Left kidney (tissue), 2 donors: ENCODE results near the gene ISOC1. TPM values are rescaled to one million over a fixed set of nuclear protein-coding genes. Genes with fewer than 3 reads are reported as not detected.

Experiments used
- DNase-seq: peaks from one replicate; pipeline ENCODE4 v3.0.0-alpha.2; 2013
- polyA plus RNA-seq: library from polyadenylated mRNA; unstranded; fragments of 120-200 nt; gene quantifications from one replicate; pipeline ENCODE4 v1.2.1, GENCODE V29; 2013; ENCODE audit not compliant: insufficient read length

ISOC1 gene
- polyA plus RNA-seq, 1 donor, result 41.7 TPM

DNA sequence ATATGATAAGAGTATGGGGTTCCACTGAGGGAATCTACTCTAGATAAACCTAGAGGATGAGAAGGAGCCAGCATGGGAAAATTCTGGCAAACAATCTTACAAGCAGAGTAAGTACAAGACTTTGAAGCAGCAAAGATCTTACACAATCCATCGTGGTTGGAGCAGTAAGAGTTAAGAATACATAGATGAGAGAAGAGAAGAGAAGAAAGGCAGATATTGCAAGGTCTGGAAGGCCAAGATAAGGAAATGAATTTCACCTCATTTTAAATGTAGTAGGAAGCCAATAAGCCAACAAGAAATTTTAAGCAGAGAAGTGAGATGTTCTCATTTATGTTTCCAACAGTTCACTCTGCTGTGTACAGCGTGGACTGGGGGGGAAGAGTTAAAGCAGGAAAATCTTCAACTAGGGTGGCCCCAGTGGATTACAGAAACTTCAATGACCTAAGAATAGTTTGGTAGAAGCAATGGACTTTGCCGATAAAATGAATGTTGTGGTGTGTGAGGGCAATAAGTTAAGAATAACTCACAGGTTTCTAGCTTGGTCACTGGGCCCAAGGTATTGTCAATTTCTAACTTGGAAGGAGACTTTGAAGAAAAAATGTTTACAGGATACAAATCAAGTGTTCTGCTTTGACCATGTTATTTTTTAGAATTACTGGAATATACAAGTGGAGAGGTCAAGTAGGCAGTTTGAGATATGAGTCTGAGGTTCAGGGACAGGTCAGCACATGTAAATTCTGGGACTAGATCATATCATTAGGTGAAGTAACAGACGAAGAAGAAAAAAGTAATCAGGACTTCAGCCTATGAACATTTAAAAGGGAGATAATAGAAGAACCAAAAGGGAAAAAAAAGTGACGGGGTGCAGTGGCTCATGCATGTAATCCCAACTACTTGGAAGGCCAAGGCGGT, 12.1 kb upstream of the ISOC1 start:
- no peak for DNase-seq

DNA sequence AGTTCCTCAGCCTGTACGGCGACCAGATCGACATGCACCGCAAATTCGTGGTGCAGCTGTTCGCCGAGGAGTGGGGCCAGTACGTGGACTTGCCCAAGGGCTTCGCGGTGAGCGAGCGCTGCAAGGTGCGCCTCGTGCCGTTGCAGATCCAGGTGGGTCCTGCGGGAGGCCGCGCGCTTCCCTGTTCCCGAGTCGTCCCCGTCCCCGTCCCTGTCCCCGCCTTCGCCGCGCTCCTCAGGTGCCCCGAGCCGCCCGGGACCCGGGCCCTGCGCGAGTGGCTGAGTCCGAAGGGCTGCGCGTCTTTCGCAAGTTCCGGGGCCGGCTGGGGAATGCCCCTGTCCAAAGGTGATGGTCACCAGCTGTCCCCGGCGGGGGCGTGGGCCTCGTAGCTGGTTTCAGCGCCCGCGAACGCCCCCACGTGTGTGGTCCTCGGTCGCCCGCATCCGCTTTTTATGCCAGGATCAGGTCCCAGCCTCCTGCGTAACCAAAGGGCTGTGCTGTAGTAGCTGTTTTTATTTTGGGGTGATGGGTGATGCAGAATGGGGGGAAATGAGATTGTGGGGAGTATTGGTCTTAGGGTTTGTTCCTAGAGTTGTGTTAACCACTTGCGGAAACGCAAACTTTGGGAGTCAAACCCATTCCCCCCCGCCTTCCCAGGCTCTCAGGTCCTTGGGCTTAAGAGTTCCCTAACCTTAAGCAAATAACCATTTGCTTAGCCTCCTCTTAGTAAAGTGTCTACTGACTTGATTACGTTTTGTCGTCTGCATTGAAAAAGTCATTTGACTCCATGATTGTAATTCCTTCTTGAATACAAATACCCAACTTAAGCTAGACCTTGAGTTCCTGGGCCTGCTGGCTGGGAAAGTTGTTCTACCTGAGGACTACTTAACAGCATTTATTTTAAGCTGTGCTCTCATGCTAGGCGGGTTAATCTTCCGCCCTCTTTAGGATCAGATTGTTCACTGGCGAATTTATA, 663 bp downstream of the ISOC1 start:
- peak; percentile 60 for DNase-seq

- DNase-seq, result no peak
These were observed 1.9 kb downstream of the ISOC1 start for GRCh38 chr5:129096382-129096991.

DNA sequence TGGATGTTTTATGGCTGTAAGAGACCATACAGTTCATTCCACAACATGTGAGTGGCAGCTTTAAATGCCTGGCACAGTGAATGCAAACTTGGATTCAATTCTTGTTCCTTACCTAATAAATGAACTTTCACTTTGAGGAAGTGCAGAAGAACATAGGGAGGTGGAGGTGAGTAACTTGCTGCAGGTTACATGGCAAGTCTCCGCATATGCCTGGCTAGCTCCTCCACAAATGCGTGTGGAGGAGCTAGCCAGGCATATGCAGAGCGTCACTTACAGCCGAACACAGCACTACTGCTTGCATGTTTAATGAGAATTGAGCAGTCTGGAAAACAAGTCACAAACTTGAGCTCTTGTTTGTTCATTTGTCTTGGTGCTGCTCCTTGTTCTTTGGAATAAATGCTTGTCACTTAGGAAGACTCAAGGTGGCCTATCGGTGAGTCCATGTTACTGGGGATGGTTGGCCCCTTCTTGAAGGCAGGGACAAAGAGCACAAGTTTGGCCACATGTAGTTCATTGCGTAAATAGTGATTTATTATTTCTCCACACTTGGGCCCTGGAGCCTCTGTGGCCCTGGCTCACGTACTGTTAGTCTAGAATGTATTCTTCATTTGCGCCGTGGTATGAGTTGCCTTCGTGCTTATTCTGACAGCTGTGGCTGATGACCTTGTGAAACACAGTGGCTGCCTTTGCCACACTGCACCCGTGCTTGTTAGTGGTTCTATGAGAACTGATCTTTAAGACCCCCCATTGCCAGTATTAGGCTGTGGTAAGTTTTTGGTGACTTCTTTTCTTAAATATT, 3.1 kb downstream of the ISOC1 start:
- no peak for DNase-seq

DNA sequence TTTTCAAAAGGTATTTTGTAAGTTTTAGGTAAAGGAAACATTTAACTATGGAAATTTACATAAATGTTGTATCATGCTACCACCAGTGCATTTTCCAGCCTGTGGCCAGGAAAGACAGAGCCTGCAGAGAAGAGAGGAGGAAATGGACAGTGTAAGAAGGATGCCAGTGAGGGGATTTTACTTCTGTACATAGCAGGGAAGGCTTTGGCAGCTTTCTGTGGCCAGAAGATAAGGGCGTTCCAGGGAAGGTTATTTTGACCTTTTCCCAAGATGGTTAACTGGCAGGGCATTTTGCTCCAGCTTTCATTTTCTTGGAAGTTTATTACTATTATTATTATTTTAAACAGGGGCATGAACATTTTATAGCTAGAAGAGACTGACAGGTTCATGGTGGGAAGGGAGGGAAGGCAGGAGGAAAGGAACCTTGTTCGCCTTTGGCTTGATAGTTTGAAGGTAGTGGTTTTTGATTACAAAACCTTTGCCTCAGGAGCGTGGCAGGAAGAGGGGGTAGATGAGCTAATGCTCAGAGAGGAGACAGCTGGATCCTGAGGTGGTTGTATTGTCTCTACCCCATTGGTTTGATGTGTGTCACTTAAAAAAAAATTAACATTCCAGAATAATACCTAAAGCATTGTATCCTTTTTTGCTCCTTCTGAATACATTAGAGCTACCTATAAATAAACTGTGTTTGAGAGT, 4.1 kb downstream of the ISOC1 start:
- DNase-seq, result no peak

- DNase-seq, result no peak
These were observed 4.6 kb downstream of the ISOC1 start for GRCh38 chr5:129099184-129099569.

DNA sequence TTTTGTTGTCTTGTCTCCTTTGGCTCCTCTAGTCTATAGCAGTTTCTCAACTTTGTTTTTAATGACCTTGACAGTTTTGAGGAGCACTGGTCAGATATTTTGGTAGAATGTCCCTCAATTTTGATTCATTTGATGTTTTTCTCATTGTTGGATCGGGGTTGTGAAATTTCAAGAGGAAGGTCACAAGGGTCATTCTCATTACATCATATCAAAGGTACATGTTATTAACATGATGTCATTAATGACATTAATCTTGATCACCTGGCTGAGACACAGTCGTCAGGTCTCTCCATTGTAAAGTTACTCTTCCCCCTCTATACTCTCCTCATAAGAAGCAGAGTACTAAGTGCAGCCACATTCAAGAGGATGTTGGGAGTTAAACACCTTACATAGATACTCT, 7.2 kb downstream of the ISOC1 start:
- no peak for DNase-seq

- no peak for DNase-seq
These were observed 8.8 kb downstream of the ISOC1 start for GRCh38 chr5:129103397-129103796.

DNA sequence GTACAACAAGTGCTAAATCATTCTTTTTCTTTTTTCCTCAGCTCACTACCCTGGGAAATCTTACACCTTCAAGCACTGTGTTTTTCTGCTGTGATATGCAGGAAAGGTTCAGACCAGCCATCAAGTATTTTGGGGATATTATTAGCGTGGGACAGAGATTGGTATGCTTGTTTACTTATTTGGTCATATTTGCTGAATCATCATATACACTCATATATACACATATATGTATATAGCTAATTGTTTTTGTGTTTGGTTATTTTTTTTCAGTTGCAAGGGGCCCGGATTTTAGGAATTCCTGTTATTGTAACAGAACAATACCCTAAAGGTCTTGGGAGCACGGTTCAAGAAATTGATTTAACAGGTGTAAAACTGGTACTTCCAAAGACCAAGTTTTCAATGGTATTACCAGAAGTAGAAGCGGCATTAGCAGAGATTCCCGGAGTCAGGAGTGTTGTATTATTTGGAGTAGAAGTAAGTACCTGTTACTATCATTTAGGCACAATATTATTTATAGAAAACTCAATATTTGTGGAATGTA, 10.4 kb downstream of the ISOC1 start:
- no peak for DNase-seq

GRCh38 chr5:129107637-129108036, 13.1 kb downstream of the ISOC1 start:
- no peak for DNase-seq

DNA sequence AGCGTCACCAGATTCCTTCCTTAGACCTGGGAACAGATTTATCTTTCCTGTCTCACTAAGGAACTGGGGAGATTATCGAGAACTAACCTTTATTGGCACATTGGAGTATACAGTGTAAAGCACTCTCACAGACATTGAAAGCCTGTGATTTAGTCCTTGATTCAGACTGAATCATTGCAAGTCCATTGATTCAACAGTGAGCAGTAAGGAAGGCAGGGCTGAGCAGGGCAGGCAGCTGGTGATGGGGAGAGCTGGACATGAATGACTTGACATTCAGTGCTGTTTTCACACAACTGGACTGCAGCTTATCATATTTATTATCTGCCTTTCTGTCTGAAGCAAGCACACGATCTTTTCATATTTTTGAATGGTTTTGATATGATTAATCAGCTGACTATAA, 16.2 kb downstream of the ISOC1 start:
- no peak for DNase-seq

GRCh38 chr5:129111351-129111750, 16.8 kb downstream of the ISOC1 start:
- no peak for DNase-seq

GRCh38 chr5:129112295-129112694, 17.7 kb downstream of the ISOC1 start:
- no peak for DNase-seq

- no peak for DNase-seq
These were observed 19.3 kb downstream of the ISOC1 start for GRCh38 chr5:129113867-129114266.

DNA sequence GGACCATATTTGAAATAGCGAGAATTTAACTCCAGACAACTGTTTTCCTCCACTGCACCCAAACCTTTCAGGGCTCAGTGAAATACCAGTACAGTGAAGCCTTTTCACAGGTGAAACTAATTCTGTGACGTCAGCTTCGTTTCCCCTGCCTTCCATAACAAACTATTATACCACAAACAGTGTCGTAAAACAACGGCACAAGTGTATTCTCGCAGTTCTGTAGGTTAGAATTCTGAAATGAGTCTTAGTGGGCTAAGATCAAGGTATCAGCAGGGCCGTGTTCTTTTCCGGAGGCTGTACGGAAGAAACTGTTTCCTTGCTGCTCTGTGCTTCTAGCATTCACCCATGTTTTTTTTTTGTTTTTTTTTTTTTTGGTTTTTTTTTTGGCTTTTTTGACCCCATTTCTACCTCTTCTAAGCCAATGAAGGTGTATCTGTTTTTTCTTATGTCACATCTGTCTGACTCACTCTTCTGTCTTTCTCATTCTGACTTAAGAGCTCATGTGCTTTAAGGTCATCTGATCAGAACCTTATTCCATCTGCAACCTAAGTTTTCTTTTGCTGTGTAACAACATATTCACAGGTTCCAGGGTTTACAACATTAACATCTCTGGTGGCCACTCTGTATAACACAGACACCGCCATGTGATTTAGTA, 20.1 kb downstream of the ISOC1 start:
- DNase-seq, result no peak

DNA sequence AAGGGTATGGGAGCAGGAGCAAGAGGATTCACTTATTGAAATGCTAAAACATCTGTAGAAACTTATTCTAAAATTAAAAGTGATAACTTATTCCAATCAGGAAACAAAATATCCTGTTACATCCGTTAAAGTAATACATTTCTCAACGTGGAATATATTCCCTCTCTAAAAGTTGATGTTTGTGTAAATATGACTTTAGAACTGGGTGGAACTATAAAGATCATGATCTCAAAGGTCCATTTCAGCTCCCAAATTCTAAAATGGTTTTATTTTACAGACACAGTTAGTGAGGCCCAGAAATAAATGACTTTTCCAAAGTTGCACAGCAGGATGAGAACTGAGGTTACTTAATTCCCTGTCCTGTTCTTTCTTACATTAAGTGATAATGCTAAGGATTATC, 21.1 kb downstream of the ISOC1 start:
- DNase-seq, result no peak

DNA sequence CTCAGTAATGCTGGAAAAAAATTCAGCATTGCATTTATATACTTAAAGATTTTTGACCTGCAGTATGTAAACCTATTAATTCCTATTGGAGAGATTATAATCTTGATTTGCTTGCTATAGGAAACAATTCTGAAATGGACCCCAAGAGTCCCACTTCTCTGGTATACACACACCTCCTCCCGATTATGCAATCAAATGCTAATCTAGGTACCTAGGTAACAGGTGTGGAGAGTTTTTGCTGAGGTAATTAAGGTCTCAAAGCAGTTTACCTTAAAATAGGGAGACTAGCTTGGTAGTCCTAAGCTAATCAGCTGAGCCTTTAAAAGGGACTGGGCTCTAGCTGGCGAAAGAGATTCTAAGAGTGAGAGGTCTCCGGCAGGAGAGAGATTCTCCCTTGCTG, 22.2 kb downstream of the ISOC1 start:
- no peak for DNase-seq

- DNase-seq, result no peak
These were observed 23.9 kb downstream of the ISOC1 start for GRCh38 chr5:129118405-129118804.

DNA sequence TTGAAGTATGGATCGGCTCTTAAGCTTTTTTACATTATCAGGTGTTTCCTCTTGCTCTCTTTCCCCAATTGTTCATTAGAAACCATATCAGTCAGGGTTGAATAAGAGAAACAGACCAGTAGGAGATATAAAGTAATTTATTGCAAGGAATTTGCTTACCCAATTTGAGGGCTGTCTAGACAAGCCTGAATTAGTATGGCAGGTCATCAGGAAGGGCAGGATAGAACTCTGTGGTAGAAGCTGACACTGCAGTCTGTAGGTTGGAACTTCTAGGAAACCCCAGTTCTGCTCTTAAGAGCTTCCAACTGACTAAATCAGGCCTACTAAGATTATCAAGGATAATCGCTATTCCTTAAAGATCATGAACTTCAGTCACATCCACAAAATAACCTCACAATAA, 24.3 kb downstream of the ISOC1 start:
- no peak for DNase-seq

DNA sequence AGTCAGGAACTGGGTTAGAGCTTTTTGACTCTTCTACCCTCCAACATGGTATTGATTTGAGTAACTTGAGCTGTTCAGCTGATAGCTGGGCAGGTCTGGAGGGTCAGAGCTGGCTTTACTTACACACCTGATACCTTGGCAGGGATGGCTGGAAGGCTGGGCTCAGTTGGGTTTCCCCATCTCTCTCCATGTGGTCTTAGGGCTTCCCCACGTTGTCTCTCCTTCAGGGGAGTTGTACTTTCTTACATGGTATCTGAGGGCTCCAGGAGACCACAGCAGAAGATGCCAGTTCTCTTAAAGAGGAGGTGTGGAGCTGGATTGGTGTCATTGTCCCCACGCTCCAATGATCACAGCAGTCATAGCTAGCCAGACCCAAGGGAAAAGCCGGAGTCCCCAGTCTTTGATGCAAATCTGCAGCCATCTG, 25.6 kb downstream of the ISOC1 start:
- no peak for DNase-seq
